B cell (primary cell): ENCODE measurements around the gene DYNC1I2. TPM values are rescaled to one million over a fixed set of nuclear protein-coding genes. Genes with fewer than 3 reads are reported as not detected.

Experiments used
- ATAC-seq: fragments of 200-7000 bp; cut with Tn5 transposase; one replicate; pipeline ENCODE4 v1.10.0; 2021; ENCODE audit warnings: low read depth, mild to moderate bottlenecking, moderate number of reproducible peaks, moderate library complexity
- CTCF ChIA-PET: fragments of 350-600 bp; sonication (Branson Sonifier 250); formaldehyde crosslinking; loops from one replicate; lab custom pipeline; 2021; ENCODE audit warnings: antibody characterized with exemption, inconsistent platforms; lab: Charles Lee
- POLR2A ChIA-PET: fragments of 350-600 bp; sonication (Branson Sonifier 250); formaldehyde crosslinking; loops from one replicate; lab custom pipeline; 2021; ENCODE audit warnings: antibody characterized with exemption; lab: Charles Lee
- DNase-seq: peaks from one replicate; pipeline ENCODE4 v3.0.0; 2013
- H2AFZ ChIP-seq: 2 replicates; pipeline ENCODE4 v1.6.1; 2012; ENCODE audit warnings: mild to moderate bottlenecking, low read depth, low read length; ENCODE audit not compliant: insufficient read depth, poor library complexity, severe bottlenecking
- H3K27ac ChIP-seq, 2 donors: 1 replicate in 1 of 2; 2 replicates in 1 of 2; pipeline ENCODE4 v1.5.1; 2012 to 2013; ENCODE audit warnings: low read length in 2 of 2, mild to moderate bottlenecking in 2 of 2, moderate library complexity in 1 of 2
- H3K27me3 ChIP-seq, 4 experiments: fragments of 200-600 bp in 1 of 4; sonication (generic) in 1 of 4; replicated peaks in 1 of 4; 1 replicate in 2 of 4; 2 replicates in 2 of 4; pipeline versions ENCODE4 v1.6.1 to v1.7.0; 2013 to 2016; ENCODE audit warnings: low read length in 3 of 4, mild to moderate bottlenecking in 2 of 4, mixed read lengths in 1 of 4, moderate library complexity in 1 of 4; ENCODE audit not compliant: insufficient read depth in 4 of 4, control insufficient read depth in 3 of 4; ENCODE audit errors: control extremely low read depth in 1 of 4
- H3K36me3 ChIP-seq, 2 experiments: replicated peaks in 1 of 2; 1 replicate in 1 of 2; 2 replicates in 1 of 2; pipeline versions ENCODE4 v1.6.1 to v1.7.1; 2013; ENCODE audit warnings: low read length in 1 of 2; ENCODE audit not compliant: insufficient read depth in 2 of 2, control insufficient read depth in 1 of 2; ENCODE audit errors: control extremely low read depth in 1 of 2, extremely low read depth in 1 of 2
- H3K4me1 ChIP-seq, 2 donors: fragments of 200-600 bp in 1 of 2; sonication (generic) in 1 of 2; 1 replicate in 1 of 2; 2 replicates in 1 of 2; pipeline versions ENCODE4 v1.5.1 to v1.6.1; 2013 to 2017; ENCODE audit warnings: low read length in 2 of 2; ENCODE audit not compliant: control insufficient read depth in 2 of 2, insufficient read depth in 2 of 2
- H3K4me2 ChIP-seq: replicated peaks from 2 replicates; pipeline ENCODE3; 2012; ENCODE audit warnings: mild to moderate bottlenecking, low read depth, low read length; ENCODE audit not compliant: poor library complexity, severe bottlenecking
- H3K4me3 ChIP-seq, 5 experiments: fragments of 200-600 bp in 1 of 5; sonication (generic) in 1 of 5; 1 replicate in 3 of 5; 2 replicates in 2 of 5; pipeline versions ENCODE4 v1.5.1 to v1.7.0; 2011 to 2016; ENCODE audit warnings: low read length in 4 of 5, mild to moderate bottlenecking in 4 of 5, low read depth in 2 of 5, control low read depth in 1 of 5, moderate library complexity in 1 of 5; ENCODE audit not compliant: insufficient read depth in 1 of 5; ENCODE audit errors: control extremely low read depth in 1 of 5, extremely low read depth in 1 of 5
- H3K79me2 ChIP-seq: fragments of 200-600 bp; sonication (generic); one replicate; pipeline ENCODE4 v1.6.0; 2016; ENCODE audit warnings: low read length; ENCODE audit not compliant: control insufficient read depth, insufficient read depth
- H3K9ac ChIP-seq: fragments of 200-600 bp; sonication (generic); 2 replicates; pipeline ENCODE4 v1.6.1; 2017; ENCODE audit warnings: mild to moderate bottlenecking, low read length, moderate library complexity
- H3K9me3 ChIP-seq, 3 donors: one replicate each; pipeline versions ENCODE4 v1.6.1 to v1.7.1; 2013; ENCODE audit warnings: low read length in 2 of 3; ENCODE audit not compliant: control insufficient read depth in 2 of 3, insufficient read depth in 1 of 3; ENCODE audit errors: control extremely low read depth in 1 of 3
- H4K20me1 ChIP-seq: 2 replicates; pipeline ENCODE4 v1.6.0; 2012; ENCODE audit warnings: mild to moderate bottlenecking, low read length; ENCODE audit not compliant: insufficient read depth, control insufficient read depth, poor library complexity, severe bottlenecking
- H3K27ac Mint-ChIP-seq: one replicate; pipeline ENCODE4 v1.8.0; 2021; ENCODE audit warnings: mixed read lengths
- H3K27me3 Mint-ChIP-seq: one replicate; pipeline ENCODE4 v1.8.0; 2021; ENCODE audit warnings: mixed read lengths
- H3K4me1 Mint-ChIP-seq: one replicate; pipeline ENCODE4 v1.8.0; 2021; ENCODE audit warnings: mixed read lengths
- H3K4me3 Mint-ChIP-seq: one replicate; pipeline ENCODE4 v1.8.0; 2021; ENCODE audit warnings: mixed read lengths
- H3K9me3 Mint-ChIP-seq: one replicate; pipeline ENCODE4 v1.8.0; 2022; ENCODE audit warnings: mixed read lengths; ENCODE audit not compliant: insufficient read depth
- EZH2 ChIP-seq: IDR thresholded peaks from 2 replicates; pipeline ENCODE4 v1.6.1; 2012; ENCODE audit warnings: borderline replicate concordance, low read depth, mild to moderate bottlenecking, moderate library complexity, low read length; ENCODE audit not compliant: insufficient read depth, poor library complexity, severe bottlenecking
- WGBS: methylation state at CpG from one replicate; pipeline ENCODE4 v1.1.5; 2013; ENCODE audit warnings: missing lambda C conversion rate; ENCODE audit not compliant: insufficient coverage; 5-methylcytosine and 5-hydroxymethylcytosine counted together
- intact Hi-C: fragments of 100-400 bp; cut with micrococcal nuclease; formaldehyde crosslinking; loops from one replicate; pipeline ENCODE4 v1.10.0; 2022
- polyA plus RNA-seq: library from polyadenylated mRNA; depleted of rRNA; stranded (reverse); fragments of >200 nt; gene quantifications from 2 replicates; pipeline ENCODE4 v1.2.3, GENCODE V29; 2012
- total RNA-seq, 2 donors: library from RNA; stranded (reverse); fragments of 120-200 nt in 1 of 2; gene quantifications; 1 replicate in 1 of 2; 2 replicates in 1 of 2; pipeline versions ENCODE4 v1.2.3 to v1.2.4, GENCODE V29; 2013 to 2022
- TF ChIP-seq, protein P1 (sequence below): fragments of 200-600 bp; IDR thresholded peaks from one replicate; pipeline ENCODE4 v1.8.0; 2022; ENCODE audit warnings: antibody characterized with exemption, mild to moderate bottlenecking

Gene DYNC1I2
- total and polyA plus RNA-seq, 2 donors (not counting 1 experiment from before 2014, with no cell fraction given) = 20.4 to 57.6 TPM

GRCh38 chr2:171719660-171720059 lies 32.4 kb downstream of the DYNC1I2 start:
- intact Hi-C loops = no loop called here
- no peak for TF ChIP-seq EZH2
- TF ChIP-seq, protein P1, sequence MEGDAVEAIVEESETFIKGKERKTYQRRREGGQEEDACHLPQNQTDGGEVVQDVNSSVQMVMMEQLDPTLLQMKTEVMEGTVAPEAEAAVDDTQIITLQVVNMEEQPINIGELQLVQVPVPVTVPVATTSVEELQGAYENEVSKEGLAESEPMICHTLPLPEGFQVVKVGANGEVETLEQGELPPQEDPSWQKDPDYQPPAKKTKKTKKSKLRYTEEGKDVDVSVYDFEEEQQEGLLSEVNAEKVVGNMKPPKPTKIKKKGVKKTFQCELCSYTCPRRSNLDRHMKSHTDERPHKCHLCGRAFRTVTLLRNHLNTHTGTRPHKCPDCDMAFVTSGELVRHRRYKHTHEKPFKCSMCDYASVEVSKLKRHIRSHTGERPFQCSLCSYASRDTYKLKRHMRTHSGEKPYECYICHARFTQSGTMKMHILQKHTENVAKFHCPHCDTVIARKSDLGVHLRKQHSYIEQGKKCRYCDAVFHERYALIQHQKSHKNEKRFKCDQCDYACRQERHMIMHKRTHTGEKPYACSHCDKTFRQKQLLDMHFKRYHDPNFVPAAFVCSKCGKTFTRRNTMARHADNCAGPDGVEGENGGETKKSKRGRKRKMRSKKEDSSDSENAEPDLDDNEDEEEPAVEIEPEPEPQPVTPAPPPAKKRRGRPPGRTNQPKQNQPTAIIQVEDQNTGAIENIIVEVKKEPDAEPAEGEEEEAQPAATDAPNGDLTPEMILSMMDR = no peak
- WGBS = 95% methylated on average over 3 of the region's 3 CpGs

DNA sequence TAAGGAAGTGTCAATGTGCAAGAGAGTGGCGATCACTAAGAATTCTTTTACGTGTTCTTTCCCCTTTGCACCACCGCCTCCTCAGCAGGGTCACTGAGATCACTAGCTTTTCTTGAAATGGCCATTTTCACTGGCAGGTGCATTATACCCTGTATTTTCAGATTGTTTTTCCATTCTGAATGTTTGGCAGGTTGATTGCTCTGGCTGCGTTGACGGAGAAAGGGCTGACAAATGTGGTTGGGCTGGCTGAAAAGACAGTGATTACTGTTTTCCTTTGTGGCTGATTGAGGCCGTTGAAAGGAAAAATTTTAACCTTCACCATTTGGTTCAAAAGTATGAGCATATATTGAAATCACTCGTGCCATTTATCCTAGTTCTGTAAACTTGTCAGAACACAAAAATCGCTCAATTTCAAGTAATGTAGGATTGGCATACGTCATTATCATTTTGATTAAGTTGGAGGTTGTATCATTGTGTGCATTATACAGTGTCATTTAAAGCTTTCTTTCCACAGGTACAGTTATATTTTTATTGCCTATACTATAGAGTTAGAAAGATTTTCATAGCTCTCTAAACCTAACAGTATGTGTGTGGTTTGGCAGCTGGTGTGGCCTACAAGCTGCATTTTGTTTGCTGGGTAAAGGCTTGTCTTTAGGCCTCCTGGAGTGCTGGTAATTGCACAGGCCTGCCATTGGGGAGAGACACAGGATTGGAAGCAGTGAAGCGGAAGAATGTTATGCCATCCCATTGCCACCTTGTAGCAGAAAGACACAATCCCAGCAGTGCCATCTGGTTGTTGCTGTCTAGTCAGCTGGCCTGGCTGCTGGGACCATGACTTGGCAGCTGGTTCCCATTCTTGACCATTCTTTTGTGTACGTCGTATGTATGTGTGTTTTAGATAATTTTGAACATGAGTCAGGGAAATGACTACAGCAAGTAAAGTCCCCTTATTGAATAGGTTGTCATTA lies 36.7 kb downstream of the DYNC1I2 start:
- H3K4me2 ChIP-seq = no peak overlapping the region
- no peak for DNase-seq
- H3K9ac ChIP-seq = no peak overlapping the region
- Mint-ChIP-seq H3K4me3 (no peak overlapping the region), H3K9me3 (no peaks in the 10 kb centered on the region), H3K27me3 (no peaks in the 10 kb centered on the region), H3K4me1 (no peaks in the 10 kb centered on the region), H3K27ac (no peak overlapping the region)
- CTCF ChIA-PET = interaction anchor here (1.0 to 1.1 kb wide), 2 partner anchors 20 kb away, joined by 3 to 4 read pairs; no protein-coding TSS in a partner anchor
- H3K4me3 ChIP-seq = no peak overlapping the region
- H3K79me2 ChIP-seq = no peaks in the 10 kb centered on the region
- no peaks in the 10 kb centered on the region for H3K27me3 ChIP-seq
- no peaks in the 10 kb centered on the region for H3K4me1 ChIP-seq
- TF ChIP-seq EZH2 = no peak
- TF ChIP-seq, protein P1 = no peak
- no peak overlapping the region for H2AFZ ChIP-seq
- peaks cover 14 to 34% of the 10 kb centered on the region in 2 experiments for H3K36me3 ChIP-seq
- H4K20me1 ChIP-seq = no peaks in the 10 kb centered on the region
- POLR2A ChIA-PET = no interaction called here
- 100% methylated on average over 6 of the region's 12 CpGs for WGBS
- intact Hi-C loops = no loop called here
- no peak for ATAC-seq
- no peaks in the 10 kb centered on the region for H3K9me3 ChIP-seq
- H3K27ac ChIP-seq = no peak overlapping the region

More at GRCh38 chr2:171719660-171720059, 32.4 kb downstream of the DYNC1I2 start:
- H3K27me3 Mint-ChIP-seq = no peaks in the 10 kb centered on the region
- no peak overlapping the region for H3K27ac Mint-ChIP-seq
- DNase-seq (no peak), ATAC-seq (no peak)
- H2AFZ ChIP-seq = no peak overlapping the region
- POLR2A ChIA-PET = no interaction called here
- H3K27ac ChIP-seq = no peak overlapping the region
- H3K9me3 ChIP-seq = no peaks in the 10 kb centered on the region
- no peaks in the 10 kb centered on the region for H3K79me2 ChIP-seq
- peaks cover 5% of the 10 kb centered on the region for H4K20me1 ChIP-seq
- CTCF ChIA-PET = interaction anchor here (0.6 to 1.4 kb wide), 3 partner anchors 15 to 280 kb away, joined by 3 read pairs; no protein-coding TSS in a partner anchor
- peaks cover 21 to 29% of the 10 kb centered on the region in 2 experiments for H3K36me3 ChIP-seq
- H3K9me3 Mint-ChIP-seq = no peaks in the 10 kb centered on the region
- H3K27me3 ChIP-seq = no peaks in the 10 kb centered on the region
- no peak overlapping the region for H3K4me3 ChIP-seq
- H3K4me1 ChIP-seq = no peaks in the 10 kb centered on the region
- H3K4me2 ChIP-seq = no peak overlapping the region
- no peak overlapping the region for H3K4me3 Mint-ChIP-seq
- H3K4me1 Mint-ChIP-seq = no peaks in the 10 kb centered on the region
- no peak overlapping the region for H3K9ac ChIP-seq
